A549 (cell line): ENCODE data around the gene DYNLT2B. TPM values are rescaled to one million over a fixed set of nuclear protein-coding genes. Genes with fewer than 3 reads are reported as not detected.

Experiments used
- ATAC-seq, 2 experiments: fragments of 200-7000 bp in 1 of 2; fragments of >200 bp in 1 of 2; cut with Nextera tagmentation in 1 of 2; cut with Tn5 transposase in 1 of 2; 3 replicates each; pipeline versions ENCODE4 v1.8.0 to v1.9.1; 2018 to 2020; ENCODE audit warnings: mild to moderate bottlenecking in 1 of 2, moderate library complexity in 1 of 2
- CTCF ChIA-PET: fragments of 300-600 bp; sonication (Branson Sonifier 250); formaldehyde crosslinking; extraction: SDS; loops from one replicate; lab custom pipeline; 2021; ENCODE audit warnings: antibody characterized with exemption, inconsistent platforms; lab: Yijun Ruan, JAX
- POLR2A ChIA-PET: fragments of 350-600 bp; formaldehyde crosslinking; extraction: SDS; loops from one replicate; lab custom pipeline; 2021; ENCODE audit warnings: antibody characterized with exemption, inconsistent platforms; lab: Yijun Ruan, JAX
- DNase-seq, 2 experiments: peaks; one replicate each; pipeline versions ENCODE4 v3.0.0 to v3.0.0-alpha.2; 2011 to 2016; ENCODE audit warnings: low read depth in 1 of 2, low spot score in 1 of 2
- FAIRE-seq: peaks from 2 replicates; lab custom pipeline; 2011; peaks lifted over from hg19 to GRCh38; lab: Jason Lieb, UNC
- H3K27ac ChIP-seq, 2 experiments: fragments of >200 bp; sonication (Bioruptor Twin); formaldehyde crosslinking; 3 replicates each; pipeline ENCODE4 v1.5.1; 2016 to 2017
- H3K4me1 ChIP-seq: fragments of >200 bp; sonication (Bioruptor Twin); formaldehyde crosslinking; 3 replicates; pipeline ENCODE4 v1.6.1; 2016
- H3K4me2 ChIP-seq: fragments of >200 bp; sonication (Bioruptor Twin); formaldehyde crosslinking; 3 replicates; pipeline ENCODE4 v1.6.1; 2016
- H3K4me3 ChIP-seq: fragments of >200 bp; sonication (Bioruptor Twin); formaldehyde crosslinking; 3 replicates; pipeline ENCODE4 v1.5.1; 2016
- H3K9me3 ChIP-seq: fragments of >200 bp; sonication (Bioruptor Twin); formaldehyde crosslinking; 3 replicates; pipeline ENCODE4 v1.6.1; 2016
- CBX8 ChIP-seq: fragments of 200-600 bp; sonication (generic); IDR thresholded peaks from 2 replicates; pipeline ENCODE4 v1.6.1; 2016
- CEBPB ChIP-seq, 2 experiments: fragments of >200 bp in 1 of 2; sonication (Bioruptor Twin) in 1 of 2; formaldehyde crosslinking in 1 of 2; IDR thresholded peaks; 2 replicates each; pipeline ENCODE4 v1.6.1; 2012 to 2016
- CHD2 ChIP-seq: fragments of 150-350 bp; IDR thresholded peaks from 2 replicates; pipeline ENCODE4 v1.6.1; 2014; ENCODE audit warnings: low read length; ENCODE audit not compliant: partially characterized antibody
- EHF ChIP-seq: fragments of 250-450 bp; sonication (Bioruptor Pico); IDR thresholded peaks from 2 replicates; pipeline ENCODE4 v1.5.0; 2020; ENCODE audit warnings: mild to moderate bottlenecking
- EHMT2 ChIP-seq: fragments of 200-600 bp; sonication (generic); IDR thresholded peaks from 2 replicates; pipeline ENCODE4 v1.6.1; 2016; ENCODE audit warnings: antibody characterized with exemption, low read depth, mild to moderate bottlenecking, moderate library complexity
- ELK1 ChIP-seq: fragments of 150-350 bp; IDR thresholded peaks from 2 replicates; pipeline ENCODE4 v1.6.1; 2014; ENCODE audit warnings: low read depth, mild to moderate bottlenecking, low read length
- EP300 ChIP-seq, 2 experiments: fragments of >200 bp; sonication (Bioruptor Twin); formaldehyde crosslinking; IDR thresholded peaks; 2 replicates in 1 of 2; 3 replicates in 1 of 2; pipeline ENCODE4 v1.6.1; 2016 to 2017
- FOSB ChIP-seq: fragments of 250-450 bp; sonication (Bioruptor Pico); IDR thresholded peaks from 2 replicates; pipeline ENCODE4 v1.5.0; 2020; ENCODE audit warnings: mild to moderate bottlenecking, moderate library complexity
- FOSL2 ChIP-seq, 2 experiments: fragments of 450-650 bp in 1 of 2; fragments of >200 bp in 1 of 2; sonication (Bioruptor Twin) in 1 of 2; formaldehyde crosslinking; IDR thresholded peaks; 2 replicates each; pipeline versions ENCODE4 v1.5.0 to v1.6.1; 2016 to 2020; ENCODE audit warnings: mild to moderate bottlenecking in 1 of 2, moderate library complexity in 1 of 2
- HDAC2 ChIP-seq: fragments of 200-600 bp; sonication (generic); IDR thresholded peaks from 2 replicates; pipeline ENCODE4 v1.6.1; 2016
- HMGXB4 ChIP-seq: fragments of 250-450 bp; sonication (Bioruptor Pico); IDR thresholded peaks from 2 replicates; pipeline ENCODE4 v1.5.0; 2021; ENCODE audit warnings: mild to moderate bottlenecking, moderate library complexity, borderline replicate concordance
- HOXB13 ChIP-seq: fragments of 250-450 bp; sonication (Bioruptor Pico); IDR thresholded peaks from 2 replicates; pipeline ENCODE4 v1.5.0; 2020; ENCODE audit warnings: low read depth, mild to moderate bottlenecking, moderate library complexity
- HOXB5 ChIP-seq: fragments of 250-450 bp; sonication (Bioruptor Pico); IDR thresholded peaks from 2 replicates; pipeline ENCODE4 v1.5.0; 2020; ENCODE audit warnings: mild to moderate bottlenecking, moderate library complexity
- JUN ChIP-seq, 2 experiments: fragments of >200 bp; sonication (Bioruptor Twin); formaldehyde crosslinking; IDR thresholded peaks; 2 replicates in 1 of 2; 3 replicates in 1 of 2; pipeline ENCODE4 v1.6.1; 2016 to 2017
- JUNB ChIP-seq: fragments of >200 bp; sonication (Bioruptor Twin); formaldehyde crosslinking; IDR thresholded peaks from 2 replicates; pipeline ENCODE4 v1.6.1; 2016
- KDM1A ChIP-seq: fragments of 200-600 bp; sonication (generic); IDR thresholded peaks from 2 replicates; pipeline ENCODE4 v1.6.1; 2016; ENCODE audit warnings: low read depth, mild to moderate bottlenecking
- KDM5A ChIP-seq: fragments of 200-600 bp; sonication (generic); IDR thresholded peaks from 2 replicates; pipeline ENCODE4 v1.6.1; 2016; ENCODE audit warnings: antibody characterized with exemption, mild to moderate bottlenecking
- MAX ChIP-seq: IDR thresholded peaks from 2 replicates; pipeline ENCODE4 v1.6.1; 2012
- NFE2L2 ChIP-seq: fragments of 150-350 bp; conservative IDR thresholded peaks from 2 replicates; pipeline ENCODE4 v1.6.1; 2014; ENCODE audit warnings: low read length
- NR3C1 ChIP-seq: fragments of >200 bp; sonication (Bioruptor Twin); formaldehyde crosslinking; IDR thresholded peaks from 3 replicates; pipeline ENCODE4 v1.6.1; 2017
- PBX3 ChIP-seq: IDR thresholded peaks from 2 replicates; pipeline ENCODE4 v1.6.1; 2012
- PHF8 ChIP-seq: fragments of 200-600 bp; sonication (generic); IDR thresholded peaks from 2 replicates; pipeline ENCODE4 v1.6.1; 2016; ENCODE audit warnings: low read depth, mild to moderate bottlenecking, antibody characterized with exemption, moderate library complexity, borderline replicate concordance
- POLR2A ChIP-seq: IDR thresholded peaks from 2 replicates; pipeline ENCODE4 v1.6.1; 2012; ENCODE audit warnings: mild to moderate bottlenecking, low read length
- POLR2AphosphoS2 ChIP-seq: conservative IDR thresholded peaks from 2 replicates; pipeline ENCODE4 v1.6.1; 2012; ENCODE audit warnings: low read length, improper control_type of control experiment, inconsistent platforms
- RAD21 ChIP-seq, 2 experiments: fragments of >200 bp in 1 of 2; sonication (Bioruptor Twin) in 1 of 2; formaldehyde crosslinking in 1 of 2; IDR thresholded peaks in 1 of 2; conservative IDR thresholded peaks in 1 of 2; 2 replicates in 1 of 2; 3 replicates in 1 of 2; pipeline ENCODE4 v1.6.1; 2012 to 2018; ENCODE audit warnings: inconsistent platforms in 1 of 2
- RCOR1 ChIP-seq: fragments of 150-350 bp; IDR thresholded peaks from 2 replicates; pipeline ENCODE4 v1.6.1; 2014; ENCODE audit warnings: antibody characterized with exemption, low read length, low read depth
- RFX5 ChIP-seq: fragments of 450-650 bp; IDR thresholded peaks from 2 replicates; pipeline ENCODE4 v1.7.1; 2014; ENCODE audit warnings: antibody characterized with exemption, mild to moderate bottlenecking, moderate library complexity
- RNF2 ChIP-seq: fragments of 200-600 bp; sonication (generic); IDR thresholded peaks from 2 replicates; pipeline ENCODE4 v1.6.1; 2016; ENCODE audit warnings: low read depth, mild to moderate bottlenecking, antibody characterized with exemption, moderate library complexity, borderline replicate concordance
- SMC3 ChIP-seq: fragments of >200 bp; sonication (Bioruptor Twin); formaldehyde crosslinking; IDR thresholded peaks from 3 replicates; pipeline ENCODE4 v1.6.1; 2018; ENCODE audit warnings: inconsistent platforms
- SREBF2 ChIP-seq: fragments of 450-650 bp; IDR thresholded peaks from 2 replicates; pipeline ENCODE4 v1.6.1; 2014; ENCODE audit warnings: mild to moderate bottlenecking, moderate library complexity
- TFCP2L1 ChIP-seq: fragments of 250-450 bp; sonication (Bioruptor Pico); IDR thresholded peaks from 2 replicates; pipeline ENCODE4 v1.5.0; 2021; ENCODE audit warnings: mild to moderate bottlenecking
- TP53 ChIP-seq: fragments of 250-450 bp; sonication (Bioruptor Pico); IDR thresholded peaks from 2 replicates; pipeline ENCODE4 v1.5.0; 2021; ENCODE audit warnings: mild to moderate bottlenecking, moderate library complexity
- ZFP36 ChIP-seq: fragments of 450-650 bp; IDR thresholded peaks from 2 replicates; pipeline ENCODE4 v1.6.1; 2014; ENCODE audit warnings: borderline replicate concordance; ENCODE audit not compliant: partially characterized antibody
- WGBS: methylation state at CpG from one replicate; pipeline ENCODE4 v1.1.6; 2017; ENCODE audit errors: missing lambda C conversion rate; 5-methylcytosine and 5-hydroxymethylcytosine counted together
- polyA plus RNA-seq, 4 experiments: library from polyadenylated mRNA; depleted of rRNA in 3 of 4; stranded (reverse); fragments of >200 nt; fragmentation: RNase III in 1 of 4; extraction: RNeasy Plus Mini Kit Qiagen cat#74134 plus additional on column Dnase treatment in 1 of 4; gene quantifications; 2 replicates in 3 of 4; 3 replicates in 1 of 4; pipeline ENCODE4 v1.2.3, GENCODE V29; 2011 to 2017

DYNLT2B gene
- polyA plus RNA-seq, 2 of the 4 experiments (the other 2 are of a cell fraction): 34.7 to 34.9 TPM

- Histone ChIP-seq H3K27ac (no peak overlapping the region), H3K4me3 (no peak overlapping the region), H3K4me1 (no peaks in the 10 kb centered on the region), H3K9me3 (no peaks in the 10 kb centered on the region), H3K4me2 (no peak overlapping the region)
- FAIRE-seq: no peak
- DNase-seq: no peak
- WGBS: 96% methylated on average over 5 of the region's 6 CpGs
- ChIA-PET CTCF (interaction anchor here (1.3 kb wide), 1 partner anchor 10 kb away, joined by 4 read pairs; the partner anchor contains the start of gene TM4SF19), POLR2A (no interaction called here)
- no peak; a peak in 2 of 6 replicates for ATAC-seq
- TF ChIP-seq ZFP36 (no peak), JUN (IDR thresholded peaks at IDR 0.05) (no peak), HDAC2 (no peak), MAX (no peak), TP53 (CRISPR knock-in tag) (no peak), FOSB (no peak), RNF2 (no peak), CHD2 (no peak), RFX5 (no peak), EP300 (IDR thresholded peaks at IDR 0.05) (no peak), EHMT2 (no peak), KDM1A (no peak), POLR2AphosphoS2 (no peak), TFCP2L1 (CRISPR knock-in tag) (no peak), JUNB (no peak), HMGXB4 (CRISPR knock-in tag) (no peak), HOXB13 (CRISPR knock-in tag) (no peak), FOSL2 (IDR thresholded peaks at IDR 0.05) (no peak), FOSL2 (CRISPR knock-in tag; IDR thresholded peaks at IDR 0.05) (no peak), PBX3 (no peak), EHF (CRISPR knock-in tag) (no peak)
These were observed 9.4 kb upstream of the DYNLT2B start for GRCh38 chr3:196327405-196327804.

- Histone ChIP-seq H3K27ac (no peak overlapping the region), H3K4me2 (no peak overlapping the region), H3K9me3 (no peaks in the 10 kb centered on the region), H3K4me1 (no peaks in the 10 kb centered on the region), H3K4me3 (no peak overlapping the region)
- no peak for TF ChIP-seq SREBF2
- no peak for TF ChIP-seq POLR2A
- no peak for TF ChIP-seq EP300 (IDR thresholded peaks at IDR 0.05)
- TF ChIP-seq NFE2L2: no peak
- TF ChIP-seq ELK1: no peak
- TF ChIP-seq CBX8: no peak
- no peak for TF ChIP-seq RFX5
- TF ChIP-seq HDAC2: no peak
- TF ChIP-seq SMC3: no peak
- no peak for TF ChIP-seq RCOR1
- TF ChIP-seq HOXB13 (CRISPR knock-in tag): no peak
- no peak for TF ChIP-seq KDM5A
- TF ChIP-seq CEBPB (IDR thresholded peaks at IDR 0.05): no peak
- TF ChIP-seq NR3C1: no peak
- TF ChIP-seq HOXB5 (CRISPR knock-in tag): no peak
- no peak for TF ChIP-seq PHF8
- no peak for TF ChIP-seq RAD21 (conservative IDR thresholded peaks at IDR 0.05 in 1 of 2, IDR thresholded peaks at IDR 0.05 in 1 of 2)
- DNase-seq (no peak), FAIRE-seq (no peak), ATAC-seq (no peak; a peak in 1 of 6 replicates)
- ChIA-PET POLR2A (no interaction called here), CTCF (interaction anchor here (1.3 kb wide), 1 partner anchor 11 kb away, joined by 4 read pairs; the partner anchor contains the start of gene TM4SF19)
- 93% methylated on average over 9 of the region's 9 CpGs for WGBS
These were observed 8.9 kb upstream of the DYNLT2B start for GRCh38 chr3:196326936-196327335.
